GM12878 (cell line): ENCODE data around the gene ASB14. TPM values are rescaled to one million over a fixed set of nuclear protein-coding genes. Genes with fewer than 3 reads are reported as not detected.

Experiments used
- BMI1 ChIP-seq: fragments of 450-650 bp; IDR thresholded peaks from 2 replicates; pipeline ENCODE4 v1.6.1; 2016; ENCODE audit warnings: mild to moderate bottlenecking, moderate library complexity, borderline replicate concordance
- CREB1 ChIP-seq: IDR thresholded peaks from 2 replicates; pipeline ENCODE4 v1.6.1; 2012; ENCODE audit warnings: low read depth, mild to moderate bottlenecking, inconsistent platforms
- DPF2 ChIP-seq: fragments of 450-650 bp; IDR thresholded peaks from 2 replicates; pipeline ENCODE4 v1.6.1; 2017; ENCODE audit warnings: mild to moderate bottlenecking
- E2F4 ChIP-seq: IDR thresholded peaks from 2 replicates; pipeline ENCODE4 v1.6.1; 2012; ENCODE audit warnings: low read depth, low read length, improper control_type of control experiment
- EZH2 ChIP-seq: IDR thresholded peaks from 2 replicates; pipeline ENCODE4 v1.6.1; 2012; ENCODE audit warnings: low read depth, mild to moderate bottlenecking, control low read depth, inconsistent platforms, low read length, borderline replicate concordance; ENCODE audit not compliant: control insufficient read depth
- FOXM1 ChIP-seq: IDR thresholded peaks from 2 replicates; pipeline ENCODE4 v1.6.1; 2012; ENCODE audit warnings: low read depth, mild to moderate bottlenecking, inconsistent platforms, low read length, moderate library complexity
- GATAD2B ChIP-seq: fragments of 450-650 bp; conservative IDR thresholded peaks from 2 replicates; pipeline ENCODE4 v1.6.1; 2017; ENCODE audit warnings: low read depth, mild to moderate bottlenecking, moderate library complexity
- HDAC2 ChIP-seq: fragments of 200-600 bp; sonication (generic); IDR thresholded peaks from 2 replicates; pipeline ENCODE4 v1.6.1; 2017
- HDAC6 ChIP-seq: fragments of 200-600 bp; sonication (generic); IDR thresholded peaks from one replicate; pipeline ENCODE4 v1.8.0; 2017; ENCODE audit warnings: antibody characterized with exemption; ENCODE audit not compliant: unreplicated experiment
- IKZF2 ChIP-seq, 2 experiments: fragments of 450-650 bp; IDR thresholded peaks; 2 replicates each; pipeline ENCODE4 v1.6.1; 2017; ENCODE audit warnings: mild to moderate bottlenecking in 2 of 2, moderate library complexity in 2 of 2
- KLF5 ChIP-seq: fragments of 450-650 bp; IDR thresholded peaks from 2 replicates; pipeline ENCODE4 v1.6.1; 2014; ENCODE audit warnings: mild to moderate bottlenecking; ENCODE audit not compliant: partially characterized antibody
- MEF2A ChIP-seq: IDR thresholded peaks from 2 replicates; pipeline ENCODE4 v1.6.1; 2011; ENCODE audit warnings: low read depth, mild to moderate bottlenecking, low read length, moderate library complexity; ENCODE audit not compliant: insufficient read depth
- MTA3 ChIP-seq: IDR thresholded peaks from 2 replicates; pipeline ENCODE4 v1.6.1; 2012; ENCODE audit warnings: low read length, inconsistent platforms, borderline replicate concordance
- PAX5 ChIP-seq: IDR thresholded peaks from 2 replicates; pipeline ENCODE4 v1.6.1; 2011; ENCODE audit warnings: low read depth, low read length, borderline replicate concordance
- PAX8 ChIP-seq: fragments of 450-650 bp; IDR thresholded peaks from 2 replicates; pipeline ENCODE4 v1.6.1; 2017; ENCODE audit warnings: mild to moderate bottlenecking, moderate library complexity
- PML ChIP-seq: IDR thresholded peaks from 2 replicates; pipeline ENCODE4 v1.6.1; 2012; ENCODE audit warnings: low read length, inconsistent platforms
- POU2F2 ChIP-seq: IDR thresholded peaks from 3 replicates; pipeline ENCODE4 v1.6.1; 2011; ENCODE audit warnings: low read depth, mild to moderate bottlenecking, low read length, borderline replicate concordance
- RAD51 ChIP-seq: fragments of 450-650 bp; IDR thresholded peaks from 2 replicates; pipeline ENCODE4 v1.6.1; 2016; ENCODE audit warnings: moderate library complexity, mild to moderate bottlenecking, inconsistent platforms
- SUZ12 ChIP-seq: fragments of 200-600 bp; sonication (generic); IDR thresholded peaks from one replicate; pipeline ENCODE4 v1.6.1; 2018; ENCODE audit warnings: antibody characterized with exemption, mild to moderate bottlenecking; ENCODE audit not compliant: unreplicated experiment
- TARDBP ChIP-seq: IDR thresholded peaks from 2 replicates; pipeline ENCODE4 v1.6.1; 2016; ENCODE audit warnings: borderline replicate concordance
- TBL1XR1 ChIP-seq: IDR thresholded peaks from 2 replicates; pipeline ENCODE4 v1.6.1; 2012; ENCODE audit warnings: low read depth, low read length, improper control_type of control experiment
- TCF3 ChIP-seq: IDR thresholded peaks from 2 replicates; pipeline ENCODE4 v1.6.1; 2012; ENCODE audit warnings: low read depth, mild to moderate bottlenecking, low read length, borderline replicate concordance; ENCODE audit not compliant: insufficient read depth
- YBX1 ChIP-seq: fragments of 450-650 bp; IDR thresholded peaks from 2 replicates; pipeline ENCODE4 v1.6.1; 2016; ENCODE audit warnings: antibody characterized with exemption
- ZBTB33 ChIP-seq: fragments of 450-650 bp; IDR thresholded peaks from 2 replicates; pipeline ENCODE4 v1.6.1; 2017; ENCODE audit warnings: mild to moderate bottlenecking
- ZBTB40 ChIP-seq: fragments of 450-650 bp; IDR thresholded peaks from 2 replicates; pipeline ENCODE4 v1.6.1; 2016; ENCODE audit warnings: mild to moderate bottlenecking, moderate library complexity, borderline replicate concordance
- ZNF217 ChIP-seq: fragments of 450-650 bp; IDR thresholded peaks from 2 replicates; pipeline ENCODE4 v1.6.1; 2017; ENCODE audit warnings: antibody characterized with exemption, mild to moderate bottlenecking
- polyA plus RNA-seq, 11 experiments: library from polyadenylated mRNA; depleted of rRNA in 4 of 11; unstranded in 6 of 11; stranded (reverse) in 5 of 11; fragments of >200 nt; fragmentation: Nextera tagmentation in 4 of 11; fragmentation: Illumina TruSeq in 1 of 11; extraction: Ambion mirVana in 4 of 11; extraction: Trizol in 1 of 11; gene quantifications; 1 replicate in 1 of 11; 2 replicates in 10 of 11; pipeline versions ENCODE4 v1.2.1 to v1.2.3, GENCODE V29; 2011 to 2016; ENCODE audit warnings: inconsistent platforms in 2 of 11, missing spikeins in 2 of 11, low read depth in 1 of 11
- total RNA-seq, 4 experiments: library from RNA; depleted of rRNA in 3 of 4; stranded (reverse); fragments of >200 nt in 3 of 4; fragmentation: Illumina TruSeq in 1 of 4; extraction: Trizol in 1 of 4; gene quantifications; 2 replicates each; pipeline versions ENCODE4 v1.2.1 to v1.2.3, GENCODE V29; 2013 to 2021

Gene ASB14
- total and polyA plus RNA-seq, 10 of the 15 experiments (the other 5 are each of a cell fraction or from before 2014, with no cell fraction given) = 0.18 to 0.63 (median 0.21) TPM; not detected in 6

- no peak for TF ChIP-seq YBX1
- no peak for TF ChIP-seq FOXM1
- TF ChIP-seq IKZF2 (IDR thresholded peaks at IDR 0.05) = 0 out of 4 replicates have a peak, but pooled peaks of 1 of the 2 experiments have one; percentile 22
- no peak for TF ChIP-seq ZBTB40
- TF ChIP-seq TCF3 = no peak
- TF ChIP-seq HDAC2 = no peak
- TF ChIP-seq HDAC6 = no peak
- no peak for TF ChIP-seq EZH2
- no peak for TF ChIP-seq CREB1
- TF ChIP-seq RAD51 = no peak
- TF ChIP-seq MTA3 = no peak
- 0 out of 2 replicates have a peak, but pooled peaks have one; percentile 7 for TF ChIP-seq DPF2
- TF ChIP-seq E2F4 = no peak
- no peak for TF ChIP-seq KLF5
- TF ChIP-seq ZBTB33 = no peak
- TF ChIP-seq PAX8 = no peak
- TF ChIP-seq GATAD2B = peak; percentile 94
- TF ChIP-seq BMI1 = no peak
- no peak for TF ChIP-seq POU2F2
- TF ChIP-seq PML = no peak
- no peak for TF ChIP-seq PAX5
- no peak for TF ChIP-seq TBL1XR1
- TF ChIP-seq ZNF217 = 0 out of 2 replicates have a peak, but pooled peaks have one; percentile 36
- TF ChIP-seq MEF2A = no peak
- TF ChIP-seq TARDBP = no peak
- TF ChIP-seq SUZ12 = no peak
Measured at GRCh38 chr3:57227930-57228751, 64.3 kb downstream of the ASB14 start (continued).
